ENCODE results near the gene VWF. TPM values are rescaled to one million over a fixed set of nuclear protein-coding genes. Genes with fewer than 3 reads are reported as not detected.

Gene VWF
- polyA plus RNA-seq, 2 donors, result 14.8 to 38.4 TPM

DNA sequence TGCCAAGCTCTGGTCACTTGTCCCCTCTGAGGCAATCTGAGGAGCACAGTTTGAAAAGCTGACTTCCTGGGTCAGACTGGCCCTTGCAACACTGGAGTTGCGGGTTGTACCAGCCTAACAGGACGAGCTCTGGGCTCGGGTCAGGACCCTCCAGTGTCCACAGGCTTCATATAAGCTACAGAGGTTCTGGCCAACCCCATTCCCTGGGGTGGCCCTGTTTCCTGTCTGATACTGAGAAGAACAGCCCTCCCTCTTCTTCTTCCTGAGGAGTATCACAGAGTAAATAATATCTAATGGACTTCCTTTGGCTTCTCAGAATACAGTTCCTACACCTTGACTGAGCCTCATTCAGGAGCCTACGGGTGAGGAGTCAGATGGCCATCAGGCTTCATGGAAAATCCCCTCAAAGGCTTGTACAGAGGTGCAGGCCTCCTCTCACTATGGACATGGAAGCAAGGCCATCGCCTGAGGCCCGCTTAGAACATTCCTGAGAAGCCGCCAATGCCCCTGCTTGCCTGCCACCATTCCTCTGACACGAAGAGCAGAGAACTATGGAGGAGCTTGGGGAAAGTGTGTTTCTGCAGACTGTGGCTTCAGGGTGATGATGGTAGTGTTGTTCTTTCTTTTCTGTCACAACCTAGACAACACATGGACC lies 150.9 kb downstream of the VWF start:
- WGBS, 2 donors, result 80 to 84% methylated on average over 8 of the region's 8 CpGs
- H3K4me3 ChIP-seq (ENCODE audit: low read depth in 1 of 2, low read length in 2 of 2), result no peak overlapping the region
- no peak overlapping the region for H3K27ac ChIP-seq (ENCODE audit: low read depth in 2 of 2, low read length in 1 of 2)
- peaks cover 0 to 4% of the 10 kb centered on the region in 2 donors for H3K36me3 ChIP-seq (ENCODE audit: control insufficient read depth in 2 of 2, insufficient read depth in 2 of 2, low read length in 1 of 2)
- no peaks in the 10 kb centered on the region for H3K27me3 ChIP-seq (ENCODE audit: control insufficient read depth in 1 of 2, insufficient read depth in 2 of 2, low read length in 2 of 2)
- H3K4me1 ChIP-seq (ENCODE audit: control insufficient read depth in 2 of 2, insufficient read depth in 2 of 2, low read length in 1 of 2), result no peaks in the 10 kb centered on the region
- H3K9me3 ChIP-seq (ENCODE audit: control insufficient read depth in 2 of 2, insufficient read depth in 1 of 2, low read depth in 1 of 2, low read length in 1 of 2), result no peaks in the 10 kb centered on the region

DNA sequence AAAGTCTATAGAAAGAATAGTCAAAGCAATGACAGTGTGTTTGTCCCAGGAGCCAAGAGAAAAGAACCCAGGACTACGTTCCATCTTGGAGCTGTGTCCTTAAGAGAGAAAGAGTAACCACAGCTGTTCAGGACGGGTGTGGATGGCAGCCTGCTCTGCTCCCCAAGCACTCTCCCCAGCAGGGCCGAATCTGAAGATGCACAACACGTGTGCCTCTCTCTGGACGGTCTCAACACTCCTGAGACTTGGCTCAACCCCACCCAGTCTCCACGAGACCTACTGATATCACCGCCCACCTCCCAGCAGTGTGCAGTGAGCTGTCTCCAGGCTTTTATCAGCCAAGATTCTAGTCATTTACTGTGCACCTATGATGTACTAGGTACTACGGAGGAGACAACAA lies 152.1 kb downstream of the VWF start:
- WGBS, 2 donors, result 57 to 70% methylated on average over 8 of the region's 8 CpGs
- no peak overlapping the region for H3K27ac ChIP-seq (ENCODE audit: low read depth in 2 of 2, low read length in 1 of 2)
- no peaks in the 10 kb centered on the region for H3K4me1 ChIP-seq (ENCODE audit: control insufficient read depth in 2 of 2, insufficient read depth in 2 of 2, low read length in 1 of 2)
- peaks cover 0 to 4% of the 10 kb centered on the region in 2 donors for H3K36me3 ChIP-seq (ENCODE audit: control insufficient read depth in 2 of 2, insufficient read depth in 2 of 2, low read length in 1 of 2)
- H3K27me3 ChIP-seq (ENCODE audit: control insufficient read depth in 1 of 2, insufficient read depth in 2 of 2, low read length in 2 of 2), result no peaks in the 10 kb centered on the region
- no peak overlapping the region for H3K4me3 ChIP-seq (ENCODE audit: low read depth in 1 of 2, low read length in 2 of 2)
- no peaks in the 10 kb centered on the region for H3K9me3 ChIP-seq (ENCODE audit: control insufficient read depth in 2 of 2, insufficient read depth in 1 of 2, low read depth in 1 of 2, low read length in 1 of 2)

DNA sequence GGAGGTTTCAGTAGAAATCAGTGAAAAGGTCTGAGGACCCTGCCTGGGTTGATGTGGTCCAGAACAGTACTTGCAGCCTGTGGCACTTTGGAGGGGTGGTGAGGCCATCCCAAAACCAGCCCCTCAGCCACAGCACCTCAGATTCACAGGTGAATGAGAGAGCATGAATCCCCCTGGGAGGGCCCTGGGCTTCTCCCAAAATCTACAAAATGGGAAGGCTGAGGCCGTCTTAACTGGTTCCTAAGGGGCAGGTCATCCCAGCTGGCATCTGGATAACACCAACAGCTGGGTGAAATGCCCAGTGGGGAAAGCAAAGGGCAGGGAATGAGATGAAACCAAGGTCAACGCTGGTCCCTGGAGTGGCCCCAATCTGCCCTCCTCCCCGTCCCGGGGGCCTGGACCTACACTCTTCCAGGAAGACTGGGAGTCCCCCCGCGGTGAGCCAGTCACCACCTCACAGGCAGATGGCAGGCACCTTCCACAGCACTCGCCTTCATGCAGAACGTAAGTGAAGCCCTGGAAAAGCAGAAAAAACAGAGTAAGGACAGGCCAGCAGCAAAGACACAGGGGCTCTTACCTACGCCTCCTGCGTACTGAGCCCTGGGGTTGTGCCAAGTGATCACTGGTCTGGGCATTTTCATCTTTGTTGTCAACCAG lies 153.1 kb downstream of the VWF start:
- Histone ChIP-seq H3K27me3 (ENCODE audit: control insufficient read depth in 1 of 2, insufficient read depth in 2 of 2, low read length in 2 of 2) (no peaks in the 10 kb centered on the region), H3K4me1 (ENCODE audit: control insufficient read depth in 2 of 2, insufficient read depth in 2 of 2, low read length in 1 of 2) (no peaks in the 10 kb centered on the region), H3K4me3 (ENCODE audit: low read depth in 1 of 2, low read length in 2 of 2) (no peak overlapping the region), H3K27ac (ENCODE audit: low read depth in 2 of 2, low read length in 1 of 2) (no peak overlapping the region), H3K9me3 (ENCODE audit: control insufficient read depth in 2 of 2, insufficient read depth in 1 of 2, low read depth in 1 of 2, low read length in 1 of 2) (no peaks in the 10 kb centered on the region), H3K36me3 (ENCODE audit: control insufficient read depth in 2 of 2, insufficient read depth in 2 of 2, low read length in 1 of 2) (peaks cover 0 to 4% of the 10 kb centered on the region in 2 donors)
- 87 to 90% methylated on average over 10 of the region's 10 CpGs for WGBS, 2 donors

DNA sequence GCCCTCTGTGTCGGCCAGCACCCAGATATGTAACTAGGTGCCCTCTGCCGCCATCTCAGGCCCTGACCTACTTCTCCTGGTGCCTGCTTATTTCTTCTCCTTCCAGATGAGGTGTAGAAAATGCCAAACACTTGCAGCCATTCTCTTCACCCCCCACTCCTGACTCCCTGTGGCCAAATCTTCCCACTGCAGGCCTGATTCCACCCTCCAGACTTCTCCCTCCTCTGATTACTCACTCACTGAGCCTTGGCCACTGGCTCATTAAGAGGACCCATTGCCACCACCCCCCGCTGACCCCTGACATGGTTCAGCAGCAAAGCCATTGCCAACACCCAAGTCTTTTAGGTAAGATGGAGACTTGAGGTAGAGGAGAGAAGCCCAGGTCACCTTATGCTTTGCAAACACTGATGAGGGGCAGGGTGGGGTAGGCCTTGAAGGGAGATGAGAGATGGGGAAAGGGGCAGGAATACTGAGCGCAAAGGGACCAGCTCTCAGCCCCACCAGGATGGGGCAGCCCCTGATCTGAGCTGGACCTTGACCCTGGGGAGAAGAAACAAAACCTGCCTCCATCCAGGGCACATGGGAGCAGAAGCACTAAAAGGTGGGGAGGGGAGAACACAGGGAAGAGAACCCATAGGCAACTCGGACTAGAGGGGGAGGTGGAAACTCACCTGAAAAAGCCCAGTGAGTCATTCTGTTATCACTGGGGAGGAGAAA lies 154.3 kb downstream of the VWF start:
- Histone ChIP-seq H3K36me3 (ENCODE audit: control insufficient read depth in 2 of 2, insufficient read depth in 2 of 2, low read length in 1 of 2) (peaks cover 0 to 2% of the 10 kb centered on the region in 2 donors), H3K27ac (ENCODE audit: low read depth in 2 of 2, low read length in 1 of 2) (no peak overlapping the region), H3K9me3 (ENCODE audit: control insufficient read depth in 2 of 2, insufficient read depth in 1 of 2, low read depth in 1 of 2, low read length in 1 of 2) (no peaks in the 10 kb centered on the region), H3K27me3 (ENCODE audit: control insufficient read depth in 1 of 2, insufficient read depth in 2 of 2, low read length in 2 of 2) (no peaks in the 10 kb centered on the region), H3K4me3 (ENCODE audit: low read depth in 1 of 2, low read length in 2 of 2) (no peak overlapping the region), H3K4me1 (ENCODE audit: control insufficient read depth in 2 of 2, insufficient read depth in 2 of 2, low read length in 1 of 2) (no peaks in the 10 kb centered on the region)
- 74 to 90% methylated on average over 5 of the region's 5 CpGs for WGBS, 2 donors

DNA sequence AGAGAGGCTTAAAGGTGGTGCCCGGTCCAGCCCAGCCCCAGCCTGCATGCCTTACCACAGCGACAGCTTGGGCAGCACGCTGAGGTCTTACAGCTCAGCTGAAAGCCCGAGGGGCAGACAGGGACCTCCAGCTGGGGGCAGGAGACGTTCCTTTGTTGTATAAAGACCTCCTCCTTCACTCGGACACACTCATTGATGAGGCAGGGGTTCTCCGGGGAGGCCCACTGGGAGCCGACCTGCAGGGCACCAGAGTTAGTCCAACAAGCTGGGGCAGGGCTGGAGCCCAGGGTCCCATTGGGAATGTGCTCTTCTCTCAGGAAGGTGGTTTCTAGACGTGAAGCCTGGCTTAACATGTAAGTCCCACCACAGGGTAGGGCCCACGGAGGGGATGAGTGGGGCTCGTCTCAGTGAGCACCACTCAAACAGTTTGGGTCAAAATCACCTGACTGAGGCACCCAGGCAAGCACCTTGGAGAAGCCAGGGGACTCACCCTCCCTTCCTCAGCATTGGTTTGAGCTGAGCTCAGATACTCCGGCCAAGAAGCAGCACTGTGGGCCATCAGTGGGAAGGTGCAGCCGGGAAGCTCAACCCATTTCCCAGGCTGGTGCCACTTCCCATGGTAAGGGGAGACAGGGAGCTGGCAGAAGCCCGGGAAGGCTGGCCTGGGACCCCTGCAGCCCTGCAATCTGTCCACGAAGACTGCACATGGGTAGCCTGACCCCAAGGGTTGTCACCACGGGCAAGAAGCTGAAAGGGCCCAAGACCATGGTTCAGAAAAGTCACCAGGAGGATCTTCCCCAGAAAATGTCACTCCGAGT lies 155.1 kb downstream of the VWF start:
- Histone ChIP-seq H3K27me3 (ENCODE audit: control insufficient read depth in 1 of 2, insufficient read depth in 2 of 2, low read length in 2 of 2) (no peaks in the 10 kb centered on the region), H3K4me3 (ENCODE audit: low read depth in 1 of 2, low read length in 2 of 2) (no peak overlapping the region), H3K36me3 (ENCODE audit: control insufficient read depth in 2 of 2, insufficient read depth in 2 of 2, low read length in 1 of 2) (peaks cover 0 to 2% of the 10 kb centered on the region in 2 donors), H3K9me3 (ENCODE audit: control insufficient read depth in 2 of 2, insufficient read depth in 1 of 2, low read depth in 1 of 2, low read length in 1 of 2) (no peaks in the 10 kb centered on the region), H3K27ac (ENCODE audit: low read depth in 2 of 2, low read length in 1 of 2) (no peak overlapping the region), H3K4me1 (ENCODE audit: control insufficient read depth in 2 of 2, insufficient read depth in 2 of 2, low read length in 1 of 2) (no peaks in the 10 kb centered on the region)
- WGBS, 2 donors, result 77 to 85% methylated on average over 17 of the region's 17 CpGs

DNA sequence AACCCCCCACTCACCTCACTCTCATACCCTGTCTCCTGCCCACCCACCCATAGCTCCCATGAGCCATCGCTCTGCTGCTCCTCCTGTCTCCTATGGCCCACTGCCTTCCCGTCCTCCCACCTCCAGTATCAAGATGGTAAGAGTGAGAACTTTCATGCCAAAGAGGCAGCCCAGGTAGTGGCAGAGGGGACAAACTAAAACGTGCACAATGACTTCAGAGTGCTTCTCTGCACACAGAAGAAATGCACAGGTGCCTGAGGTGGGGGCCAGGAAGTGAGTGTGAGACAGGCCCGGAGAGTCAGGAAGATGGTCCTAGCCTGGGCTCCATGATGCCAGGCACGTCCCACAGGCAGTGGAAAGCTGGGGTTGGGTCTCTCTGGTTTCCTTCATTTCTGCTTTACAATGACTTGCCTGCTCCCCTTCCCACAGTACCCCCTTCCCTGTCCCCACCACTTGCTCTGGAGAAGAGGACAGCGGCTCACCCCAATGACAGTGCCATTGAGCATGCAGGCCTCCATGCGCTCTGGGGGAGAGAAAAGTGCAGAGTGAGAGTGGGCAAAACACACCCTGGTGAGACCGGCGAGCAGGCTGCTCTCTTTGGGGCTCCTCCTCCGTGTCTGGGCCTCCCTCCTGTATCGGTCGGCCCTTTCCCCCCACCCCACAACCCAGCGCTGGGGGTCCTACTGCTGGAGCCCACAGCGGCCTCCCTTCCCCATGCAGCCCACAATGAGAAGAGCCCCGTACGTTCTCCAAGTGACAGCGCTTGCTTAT lies 156.6 kb downstream of the VWF start:
- Histone ChIP-seq H3K4me3 (ENCODE audit: low read depth in 1 of 2, low read length in 2 of 2) (no peak overlapping the region), H3K27me3 (ENCODE audit: control insufficient read depth in 1 of 2, insufficient read depth in 2 of 2, low read length in 2 of 2) (no peaks in the 10 kb centered on the region), H3K4me1 (ENCODE audit: control insufficient read depth in 2 of 2, insufficient read depth in 2 of 2, low read length in 1 of 2) (no peaks in the 10 kb centered on the region), H3K27ac (ENCODE audit: low read depth in 2 of 2, low read length in 1 of 2) (no peak overlapping the region), H3K9me3 (ENCODE audit: control insufficient read depth in 2 of 2, insufficient read depth in 1 of 2, low read depth in 1 of 2, low read length in 1 of 2) (no peaks in the 10 kb centered on the region), H3K36me3 (ENCODE audit: control insufficient read depth in 2 of 2, insufficient read depth in 2 of 2, low read length in 1 of 2) (peaks cover 0 to 2% of the 10 kb centered on the region in 2 donors)
- 87 to 90% methylated on average over 17 of the region's 17 CpGs for WGBS, 2 donors

DNA sequence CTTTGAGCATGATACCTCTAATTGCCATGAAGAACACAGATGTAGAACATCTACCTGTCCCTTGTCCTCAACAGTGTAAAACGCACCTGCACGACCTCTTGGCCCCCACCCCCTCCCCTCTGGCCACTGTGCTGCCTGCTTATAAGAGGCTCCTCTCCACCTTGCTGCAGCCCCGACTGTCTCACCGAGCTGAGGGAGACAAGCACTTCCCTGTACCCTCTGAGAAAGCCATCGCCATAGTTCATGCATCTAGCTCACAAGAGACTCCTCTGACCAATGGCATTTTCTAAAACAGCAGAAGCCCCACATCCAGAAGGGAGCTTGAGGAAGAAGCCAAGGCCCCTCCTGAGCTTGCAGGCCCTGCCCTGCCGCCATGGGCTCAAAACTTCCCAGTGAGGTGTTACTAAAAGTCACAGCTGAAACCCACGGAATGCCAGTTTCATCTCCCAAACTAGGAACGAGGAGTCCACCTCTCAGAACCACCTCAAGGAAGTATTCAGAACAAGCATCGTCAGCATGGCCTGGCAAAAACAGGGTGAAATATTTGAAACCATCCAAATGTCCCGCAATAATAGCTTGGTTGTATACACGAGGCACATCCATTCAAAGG lies 157.9 kb downstream of the VWF start:
- WGBS, 2 donors, result 81 to 83% methylated on average over 11 of the region's 11 CpGs
- Histone ChIP-seq H3K36me3 (ENCODE audit: control insufficient read depth in 2 of 2, insufficient read depth in 2 of 2, low read length in 1 of 2) (peaks cover 0 to 2% of the 10 kb centered on the region in 2 donors), H3K9me3 (ENCODE audit: control insufficient read depth in 2 of 2, insufficient read depth in 1 of 2, low read depth in 1 of 2, low read length in 1 of 2) (no peaks in the 10 kb centered on the region), H3K4me3 (ENCODE audit: low read depth in 1 of 2, low read length in 2 of 2) (no peak overlapping the region), H3K4me1 (ENCODE audit: control insufficient read depth in 2 of 2, insufficient read depth in 2 of 2, low read length in 1 of 2) (no peaks in the 10 kb centered on the region), H3K27ac (ENCODE audit: low read depth in 2 of 2, low read length in 1 of 2) (no peak overlapping the region), H3K27me3 (ENCODE audit: control insufficient read depth in 1 of 2, insufficient read depth in 2 of 2, low read length in 2 of 2) (no peaks in the 10 kb centered on the region)

DNA sequence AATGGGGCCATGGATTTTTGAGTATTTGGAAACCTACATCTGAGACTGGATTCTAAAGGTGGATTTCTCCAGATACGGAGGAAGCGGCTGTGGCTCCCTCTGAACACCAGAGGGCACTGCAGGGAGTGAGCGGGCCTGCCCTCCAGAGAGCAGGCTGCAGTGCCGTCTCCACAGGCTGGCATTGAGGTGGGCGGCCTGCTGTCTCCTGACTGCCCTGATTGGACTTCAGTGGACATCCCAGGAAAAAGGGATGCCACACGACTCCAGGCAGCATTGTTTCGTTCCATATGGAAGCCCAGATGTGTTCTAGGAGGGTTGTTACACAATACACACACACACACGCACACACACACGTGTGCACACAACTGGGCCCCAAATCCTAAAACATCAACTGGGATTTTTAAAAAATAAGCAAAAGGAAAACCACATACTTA lies 158.5 kb downstream of the VWF start:
- 23 to 32% methylated on average over 9 of the region's 9 CpGs for WGBS, 2 donors
- Histone ChIP-seq H3K27ac (ENCODE audit: low read depth in 2 of 2, low read length in 1 of 2) (no peak overlapping the region), H3K4me3 (ENCODE audit: low read depth in 1 of 2, low read length in 2 of 2) (no peak overlapping the region), H3K9me3 (ENCODE audit: control insufficient read depth in 2 of 2, insufficient read depth in 1 of 2, low read depth in 1 of 2, low read length in 1 of 2) (no peaks in the 10 kb centered on the region), H3K4me1 (ENCODE audit: control insufficient read depth in 2 of 2, insufficient read depth in 2 of 2, low read length in 1 of 2) (no peaks in the 10 kb centered on the region), H3K27me3 (ENCODE audit: control insufficient read depth in 1 of 2, insufficient read depth in 2 of 2, low read length in 2 of 2) (no peaks in the 10 kb centered on the region), H3K36me3 (ENCODE audit: control insufficient read depth in 2 of 2, insufficient read depth in 2 of 2, low read length in 1 of 2) (peaks cover 0 to 2% of the 10 kb centered on the region in 2 donors)
